BJ (cell line): ENCODE measurements around the gene XRCC3. TPM values are rescaled to one million over a fixed set of nuclear protein-coding genes. Genes with fewer than 3 reads are reported as not detected.

Experiments used
- CTCF ChIA-PET: fragments of 350-600 bp; formaldehyde crosslinking; extraction: SDS; loops from one replicate; lab custom pipeline; 2021; ENCODE audit warnings: antibody characterized with exemption, inconsistent platforms; lab: Yijun Ruan, JAX
- POLR2A ChIA-PET: fragments of 300-600 bp; sonication (Branson Sonifier 250); formaldehyde crosslinking; extraction: SDS; loops from one replicate; lab custom pipeline; 2021; ENCODE audit warnings: antibody characterized with exemption; lab: Charles Lee
- DNase-seq: peaks from one replicate; pipeline ENCODE4 v3.0.0-alpha.2; 2011; ENCODE audit warnings: low read depth
- H3K27me3 ChIP-seq: 2 replicates; pipeline ENCODE4 v1.6.0; 2011; ENCODE audit warnings: low read length; ENCODE audit not compliant: control insufficient read depth, insufficient read depth
- H3K36me3 ChIP-seq: 2 replicates; pipeline ENCODE4 v1.5.1; 2011; ENCODE audit warnings: low read length; ENCODE audit not compliant: control insufficient read depth, insufficient read depth
- H3K4me3 ChIP-seq: 2 replicates; pipeline ENCODE4 v1.5.1; 2011; ENCODE audit warnings: low read depth, mild to moderate bottlenecking, control low read depth, low read length
- CTCF ChIP-seq: IDR thresholded peaks from 2 replicates; pipeline ENCODE4 v1.5.1; 2011; ENCODE audit warnings: low read depth, mild to moderate bottlenecking, control low read depth, inconsistent platforms, low read length, moderate library complexity; ENCODE audit not compliant: insufficient read depth
- polyA plus RNA-seq: library from polyadenylated mRNA; depleted of rRNA; stranded (reverse); fragments of >200 nt; gene quantifications from 2 replicates; pipeline ENCODE4 v1.2.3, GENCODE V29; 2011

Gene XRCC3
- polyA plus RNA-seq, 1 experiment: 4.2 TPM

GRCh38 chr14:103742499-103743255 lies 27.4 kb upstream of the XRCC3 start:
- no peak for TF ChIP-seq CTCF
- DNase-seq: no peak
- Histone ChIP-seq H3K36me3 (no peaks in the 10 kb centered on the region; the same call in 1 of the 2 replicates), H3K4me3 (no peak overlapping the region), H3K27me3 (no peaks in the 10 kb centered on the region)
- ChIA-PET POLR2A (no interaction called here), CTCF (no interaction called here)

GRCh38 chr14:103741876-103742275 lies 26.6 kb upstream of the XRCC3 start:
- DNase-seq: no peak
- CTCF ChIA-PET: interaction anchor here (1.0 to 1.3 kb wide), 3 partner anchors 10 to 169 kb away, joined by 3 to 4 read pairs (median 3); no protein-coding TSS in a partner anchor
- Histone ChIP-seq H3K36me3 (no peaks in the 10 kb centered on the region; the same call in 1 of the 2 replicates), H3K27me3 (no peaks in the 10 kb centered on the region), H3K4me3 (no peak overlapping the region)
- POLR2A ChIA-PET: no interaction called here
- TF ChIP-seq CTCF: no peak

- DNase-seq: no peak
- TF ChIP-seq CTCF: no peak
- Histone ChIP-seq H3K27me3 (no peaks in the 10 kb centered on the region), H3K36me3 (no peaks in the 10 kb centered on the region; the same call in 1 of the 2 replicates), H3K4me3 (no peak overlapping the region)
- ChIA-PET CTCF (interaction anchor here (1.0 to 1.3 kb wide), 5 partner anchors 9 to 169 kb away, joined by 3 to 4 read pairs (median 3); no protein-coding TSS in a partner anchor), POLR2A (no interaction called here)
These were observed 25.9 kb upstream of the XRCC3 start for GRCh38 chr14:103740991-103741689.

- TF ChIP-seq CTCF: no peak
- Histone ChIP-seq H3K36me3 (peaks cover 1% of the 10 kb centered on the region; the same call in 1 of the 2 replicates), H3K27me3 (no peaks in the 10 kb centered on the region), H3K4me3 (no peak overlapping the region)
- DNase-seq: no peak
- POLR2A ChIA-PET: no interaction called here
- CTCF ChIA-PET: interaction anchor here (1.1 kb wide), 1 partner anchor 16 kb away, joined by 4 read pairs; no protein-coding TSS in a partner anchor
These were observed 24.7 kb upstream of the XRCC3 start for GRCh38 chr14:103739793-103740501.

- POLR2A ChIA-PET: no interaction called here
- CTCF ChIA-PET: no interaction called here
- Histone ChIP-seq H3K4me3 (no peak overlapping the region), H3K36me3 (peaks cover 1% of the 10 kb centered on the region; the same call in 1 of the 2 replicates), H3K27me3 (no peaks in the 10 kb centered on the region)
- TF ChIP-seq CTCF: no peak
- no peak for DNase-seq
These were observed 24.2 kb upstream of the XRCC3 start for GRCh38 chr14:103739466-103739792.
